ENCODE measurements around the gene PPFIA2.
A peak's percentile ranks its signal among the peaks of the same experiment; 100 is the strongest.

The PPFIA2 gene

DNA sequence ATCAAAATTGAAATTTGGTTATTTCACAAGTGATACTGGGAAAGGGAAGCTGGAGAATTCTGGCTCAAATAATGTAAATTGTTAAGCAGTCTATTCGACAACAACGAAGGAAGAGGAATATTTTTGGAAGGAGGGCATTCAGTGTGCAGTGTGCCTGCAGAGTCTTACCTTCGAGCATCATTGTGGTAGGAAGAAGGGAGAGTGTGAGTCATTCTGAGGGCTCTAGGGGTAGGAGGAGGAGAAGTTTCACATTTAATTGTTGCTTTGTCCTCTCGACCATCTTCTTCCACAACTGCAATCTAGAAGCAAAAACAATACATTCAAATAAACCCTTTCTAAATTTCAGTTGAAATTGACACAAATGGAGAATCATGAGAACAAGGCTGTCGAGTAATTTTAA lies 418.2 kb downstream of the PPFIA2 start:
- H3K4me3 ChIP-seq (ENCODE audit: control insufficient read depth, low read depth, low read length): no peak overlapping the region
- DNase-seq (ENCODE audit: low read depth): no peak
- TF ChIP-seq, protein P1, sequence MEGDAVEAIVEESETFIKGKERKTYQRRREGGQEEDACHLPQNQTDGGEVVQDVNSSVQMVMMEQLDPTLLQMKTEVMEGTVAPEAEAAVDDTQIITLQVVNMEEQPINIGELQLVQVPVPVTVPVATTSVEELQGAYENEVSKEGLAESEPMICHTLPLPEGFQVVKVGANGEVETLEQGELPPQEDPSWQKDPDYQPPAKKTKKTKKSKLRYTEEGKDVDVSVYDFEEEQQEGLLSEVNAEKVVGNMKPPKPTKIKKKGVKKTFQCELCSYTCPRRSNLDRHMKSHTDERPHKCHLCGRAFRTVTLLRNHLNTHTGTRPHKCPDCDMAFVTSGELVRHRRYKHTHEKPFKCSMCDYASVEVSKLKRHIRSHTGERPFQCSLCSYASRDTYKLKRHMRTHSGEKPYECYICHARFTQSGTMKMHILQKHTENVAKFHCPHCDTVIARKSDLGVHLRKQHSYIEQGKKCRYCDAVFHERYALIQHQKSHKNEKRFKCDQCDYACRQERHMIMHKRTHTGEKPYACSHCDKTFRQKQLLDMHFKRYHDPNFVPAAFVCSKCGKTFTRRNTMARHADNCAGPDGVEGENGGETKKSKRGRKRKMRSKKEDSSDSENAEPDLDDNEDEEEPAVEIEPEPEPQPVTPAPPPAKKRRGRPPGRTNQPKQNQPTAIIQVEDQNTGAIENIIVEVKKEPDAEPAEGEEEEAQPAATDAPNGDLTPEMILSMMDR (IDR thresholded peaks at IDR 0.05; ENCODE audit: control insufficient read depth, insufficient read depth, low read depth, low read length, missing control alignments): no peak

DNA sequence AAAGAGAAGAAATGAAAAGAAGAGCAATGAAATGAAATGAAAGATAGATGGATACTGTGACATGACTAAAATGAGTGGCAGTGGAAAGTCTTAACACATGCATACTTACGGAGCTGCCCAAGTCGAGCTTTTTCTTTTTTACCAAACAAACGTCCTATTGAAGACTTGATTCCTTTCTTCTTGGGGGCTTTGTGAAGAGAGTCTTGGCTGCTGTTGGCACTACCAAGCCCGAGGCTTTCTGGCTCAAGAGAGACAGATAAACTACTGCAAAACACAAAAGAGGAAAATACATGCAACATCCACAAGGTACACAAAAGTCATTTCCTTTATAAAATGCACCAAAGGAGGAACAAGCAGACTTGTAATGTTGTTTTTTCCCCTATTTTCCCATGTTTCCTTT lies 420.1 kb downstream of the PPFIA2 start:
- no peak for DNase-seq (ENCODE audit: low read depth)
- TF ChIP-seq, protein P1 (IDR thresholded peaks at IDR 0.05; ENCODE audit: control insufficient read depth, insufficient read depth, low read depth, low read length, missing control alignments): no peak
- H3K4me3 ChIP-seq (ENCODE audit: control insufficient read depth, low read depth, low read length): no peak overlapping the region

DNA sequence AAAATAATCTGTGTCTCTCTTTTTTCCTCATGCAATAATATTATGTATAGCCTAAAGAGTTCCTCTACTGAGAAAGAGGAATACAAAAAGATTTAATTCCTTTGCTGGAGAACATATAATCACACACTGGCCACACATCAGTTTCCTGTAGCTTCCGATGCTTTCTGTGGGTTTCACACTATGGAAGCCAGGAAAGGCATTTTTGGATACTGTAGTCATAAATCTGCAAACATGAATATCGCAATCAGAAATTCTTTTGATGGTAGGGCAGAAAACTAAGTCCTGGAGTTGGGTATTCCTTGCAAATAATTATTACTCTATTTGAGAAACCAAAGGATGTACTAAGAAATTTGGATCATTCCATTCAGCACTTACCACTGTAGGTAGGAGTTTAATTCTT lies 421.3 kb downstream of the PPFIA2 start:
- DNase-seq (ENCODE audit: low read depth): no peak
- H3K4me3 ChIP-seq (ENCODE audit: control insufficient read depth, low read depth, low read length): no peak overlapping the region
- TF ChIP-seq, protein P1 (IDR thresholded peaks at IDR 0.05; ENCODE audit: control insufficient read depth, insufficient read depth, low read depth, low read length, missing control alignments): no peak

DNA sequence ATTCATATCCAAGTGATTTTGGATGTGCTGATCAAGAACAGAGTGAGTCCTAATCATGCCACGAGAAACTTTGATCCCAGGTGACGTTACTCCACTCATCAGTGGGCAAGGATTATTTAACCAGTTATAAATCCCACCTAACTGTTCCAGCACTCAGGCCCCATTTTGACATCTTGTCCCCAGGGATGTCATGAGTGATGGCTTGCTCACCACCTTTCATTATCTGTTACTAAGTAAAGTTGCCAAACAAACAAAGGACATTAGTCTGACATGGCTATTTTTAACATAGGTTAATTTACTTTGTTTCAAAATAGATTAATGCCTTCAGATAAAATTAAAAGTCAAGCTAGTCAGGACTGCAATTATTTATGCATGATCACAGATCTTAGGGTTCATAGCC lies 425.3 kb downstream of the PPFIA2 start:
- DNase-seq (ENCODE audit: low read depth): no peak
- no peak overlapping the region for H3K4me3 ChIP-seq (ENCODE audit: control insufficient read depth, low read depth, low read length)
- TF ChIP-seq, protein P1 (IDR thresholded peaks at IDR 0.05; ENCODE audit: control insufficient read depth, insufficient read depth, low read depth, low read length, missing control alignments): no peak

DNA sequence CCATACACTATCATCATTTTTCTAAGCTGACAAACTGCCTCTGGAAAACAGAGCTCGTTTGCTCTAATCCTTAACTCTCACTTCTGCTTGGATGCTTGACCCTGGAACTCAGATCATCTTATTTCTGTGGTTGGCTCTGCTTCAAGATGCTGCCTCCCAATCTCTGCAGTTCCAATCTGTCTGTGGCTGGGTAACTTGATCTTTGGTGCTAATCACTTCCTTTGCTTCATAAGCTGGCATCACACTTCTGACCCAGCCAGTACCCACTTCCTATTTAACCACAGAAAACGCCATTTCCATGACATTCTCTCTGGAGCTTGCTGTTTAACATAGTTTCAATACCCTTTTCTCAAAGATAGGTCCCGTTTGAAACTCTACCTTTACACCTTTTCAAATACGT lies 427.1 kb downstream of the PPFIA2 start:
- TF ChIP-seq, protein P1 (IDR thresholded peaks at IDR 0.05; ENCODE audit: control insufficient read depth, insufficient read depth, low read depth, low read length, missing control alignments): no peak
- DNase-seq (ENCODE audit: low read depth): no peak

DNA sequence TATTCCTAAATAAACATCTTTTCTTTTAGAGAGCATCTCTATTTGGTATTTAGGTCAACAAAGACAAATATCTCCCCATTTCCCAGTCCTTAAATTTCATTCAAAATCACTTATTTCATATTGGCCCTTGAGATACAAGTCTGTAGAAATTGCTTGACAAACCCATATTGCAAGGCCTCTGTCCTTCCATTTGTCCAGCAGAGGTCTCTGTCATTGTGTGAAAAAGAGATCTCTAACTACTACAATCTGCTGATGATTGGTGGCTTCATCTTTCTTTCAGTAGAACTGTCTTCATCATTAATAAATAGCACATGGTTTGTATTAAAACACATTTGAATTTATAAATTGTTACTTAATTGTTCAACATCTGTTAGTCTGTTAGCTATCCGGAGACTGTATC lies 428.7 kb downstream of the PPFIA2 start:
- TF ChIP-seq, protein P1 (IDR thresholded peaks at IDR 0.05; ENCODE audit: control insufficient read depth, insufficient read depth, low read depth, low read length, missing control alignments): no peak
- DNase-seq (ENCODE audit: low read depth): no peak
- H3K4me3 ChIP-seq (ENCODE audit: control insufficient read depth, low read depth, low read length): no peak overlapping the region

More for the DNA sequence above, 427.1 kb downstream of the PPFIA2 start:
- H3K4me3 ChIP-seq (ENCODE audit: control insufficient read depth, low read depth, low read length): no peak overlapping the region

DNA sequence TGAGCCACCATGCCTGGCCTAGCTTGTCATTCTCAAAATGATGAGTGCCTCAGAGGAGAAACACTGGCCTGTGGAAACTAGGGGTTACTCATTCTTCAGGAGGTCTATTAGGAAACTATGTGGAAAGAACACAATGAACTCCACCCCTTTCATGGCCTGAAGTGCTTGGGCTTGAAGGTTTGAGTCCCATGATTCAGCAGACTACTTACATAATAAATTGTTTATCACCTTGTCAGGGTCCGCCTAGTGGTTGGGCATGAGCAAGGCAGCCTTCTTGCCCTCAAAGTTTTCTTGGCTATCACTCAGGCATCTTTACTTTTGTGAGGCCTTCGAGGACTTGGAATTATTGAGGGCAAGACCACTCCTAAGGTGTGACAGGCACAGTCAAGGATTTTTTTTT lies 430.1 kb downstream of the PPFIA2 start:
- DNase-seq (ENCODE audit: low read depth): no peak
- H3K4me3 ChIP-seq (ENCODE audit: control insufficient read depth, low read depth, low read length): no peak overlapping the region
- TF ChIP-seq, protein P1 (IDR thresholded peaks at IDR 0.05; ENCODE audit: control insufficient read depth, insufficient read depth, low read depth, low read length, missing control alignments): peak; percentile 27

All from AG09309 (cell line).